NCI-H345 treated with DMSO at 0.1 percent for 48 hours (cell line): ENCODE data around the gene TRIB2.

Source experiments
- DNase-seq: peaks from one replicate; lab custom pipeline; 2025; ENCODE audit not compliant: unreplicated experiment; lab: John Stamatoyannopoulos, UW

Gene TRIB2

DNA sequence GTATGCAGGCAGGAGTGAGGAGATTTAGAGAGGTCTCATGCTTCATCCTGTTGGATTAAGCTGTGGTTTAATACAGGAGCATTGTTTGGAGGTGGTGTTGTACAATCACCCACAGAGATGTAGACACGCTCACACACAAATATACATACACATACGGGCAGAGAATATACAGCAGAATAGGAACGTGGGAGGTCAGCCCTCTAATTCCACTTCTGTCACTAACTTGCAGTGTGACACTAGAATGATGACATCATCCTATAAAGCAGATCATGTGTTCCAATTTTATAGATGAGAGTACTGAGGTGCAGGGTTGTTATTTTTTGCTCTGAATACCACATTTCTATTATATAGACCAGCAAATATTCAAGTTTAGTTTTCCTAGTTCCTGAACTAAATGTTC, 54.4 kb downstream of the TRIB2 start:
- no peak for DNase-seq

DNA sequence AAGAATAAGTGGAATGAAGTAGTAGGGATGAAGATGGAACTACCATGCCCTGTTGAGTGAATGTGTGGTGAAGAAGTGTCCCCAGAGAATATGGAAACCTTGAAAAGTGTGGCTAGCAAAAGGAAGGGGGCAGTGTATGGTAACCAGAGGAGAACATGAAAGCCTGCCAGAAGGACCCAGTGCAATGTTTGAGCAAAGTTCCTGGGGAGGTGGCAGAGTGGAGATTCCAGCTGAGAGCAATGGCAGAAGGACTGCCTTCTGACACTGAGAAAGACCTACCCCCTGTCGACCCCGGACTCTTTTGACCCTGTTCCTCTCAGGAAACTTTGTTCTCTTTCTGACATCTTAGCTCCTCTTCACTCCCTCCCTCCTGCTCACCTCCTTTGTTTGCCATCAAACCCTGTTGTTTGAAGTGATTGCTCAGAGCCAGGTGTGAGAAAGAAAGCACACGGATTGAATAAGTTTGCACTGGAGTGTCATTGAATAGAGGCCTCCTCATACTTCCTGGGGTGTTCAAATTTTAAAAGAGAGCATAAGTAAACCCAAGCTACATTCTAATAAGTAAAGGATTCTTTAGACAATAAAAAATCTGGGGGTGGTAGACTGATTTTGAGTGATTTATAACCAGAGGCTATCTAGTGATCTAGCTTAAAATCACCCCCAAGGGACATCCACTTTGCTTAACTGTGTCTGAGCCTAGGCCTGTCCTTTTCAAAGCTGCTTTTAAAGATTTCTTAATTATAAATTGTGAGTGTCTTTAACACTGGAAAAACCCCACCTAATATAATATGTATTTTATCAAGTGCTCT, 57.1 kb downstream of the TRIB2 start:
- peak; percentile 71 for DNase-seq

DNA sequence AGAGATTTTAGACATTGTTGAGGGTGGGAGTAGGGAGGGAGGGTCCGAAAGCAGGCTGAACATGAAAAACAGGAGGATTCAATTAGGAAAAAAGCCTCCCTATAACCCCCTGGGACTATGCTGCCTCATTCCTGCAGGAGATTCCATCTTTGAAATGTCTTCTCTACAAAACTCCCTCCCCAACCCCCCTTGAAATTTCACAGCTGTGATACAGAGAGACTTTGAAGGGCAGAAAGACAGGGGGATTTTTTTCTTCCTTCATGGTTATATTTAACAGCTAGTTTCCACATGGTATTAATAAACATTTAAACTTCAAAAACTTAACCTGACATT, 57.6 kb downstream of the TRIB2 start:
- DNase-seq: peak; percentile 46

DNA sequence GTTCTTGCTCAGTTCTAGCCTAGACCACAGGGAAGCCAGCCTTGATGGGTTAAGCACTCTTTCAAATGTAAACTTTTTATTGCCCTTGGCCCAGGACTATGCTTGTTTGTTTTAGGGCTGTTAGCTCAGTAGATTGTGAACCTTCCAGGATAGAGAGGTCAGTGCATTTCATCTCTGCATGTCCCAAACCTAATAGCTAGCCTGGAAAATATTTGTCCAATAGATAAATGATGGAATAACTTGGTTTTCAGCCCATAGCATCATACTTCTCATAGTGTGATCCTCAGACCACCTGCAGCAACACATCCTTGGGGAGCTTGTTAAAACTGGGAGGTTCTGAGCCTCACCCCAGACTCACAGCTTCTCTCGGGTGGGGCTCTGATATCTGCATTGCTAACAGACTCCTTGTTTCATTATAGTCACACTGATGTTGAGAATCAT, 59.8 kb downstream of the TRIB2 start:
- no peak for DNase-seq

DNA sequence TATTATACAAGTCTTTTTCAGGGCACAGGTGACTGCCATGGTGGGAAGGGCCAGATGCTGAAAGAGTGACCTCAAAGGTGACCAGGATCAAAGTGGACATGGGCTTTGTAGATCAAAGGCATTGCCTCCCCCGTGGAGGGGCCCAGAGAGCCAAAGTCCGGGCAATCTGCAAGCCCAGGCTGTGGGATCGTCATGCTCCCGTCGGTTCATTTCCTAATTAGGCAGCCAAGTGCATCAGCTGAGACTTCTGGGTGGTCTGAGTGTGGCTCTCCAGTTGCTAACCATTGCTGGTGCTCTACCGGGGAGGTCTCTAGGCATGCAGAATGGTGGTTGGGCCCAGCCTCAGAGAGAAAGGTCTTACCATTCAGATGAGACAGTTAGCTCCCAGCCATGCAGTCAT, 61.6 kb downstream of the TRIB2 start:
- DNase-seq: no peak

DNA sequence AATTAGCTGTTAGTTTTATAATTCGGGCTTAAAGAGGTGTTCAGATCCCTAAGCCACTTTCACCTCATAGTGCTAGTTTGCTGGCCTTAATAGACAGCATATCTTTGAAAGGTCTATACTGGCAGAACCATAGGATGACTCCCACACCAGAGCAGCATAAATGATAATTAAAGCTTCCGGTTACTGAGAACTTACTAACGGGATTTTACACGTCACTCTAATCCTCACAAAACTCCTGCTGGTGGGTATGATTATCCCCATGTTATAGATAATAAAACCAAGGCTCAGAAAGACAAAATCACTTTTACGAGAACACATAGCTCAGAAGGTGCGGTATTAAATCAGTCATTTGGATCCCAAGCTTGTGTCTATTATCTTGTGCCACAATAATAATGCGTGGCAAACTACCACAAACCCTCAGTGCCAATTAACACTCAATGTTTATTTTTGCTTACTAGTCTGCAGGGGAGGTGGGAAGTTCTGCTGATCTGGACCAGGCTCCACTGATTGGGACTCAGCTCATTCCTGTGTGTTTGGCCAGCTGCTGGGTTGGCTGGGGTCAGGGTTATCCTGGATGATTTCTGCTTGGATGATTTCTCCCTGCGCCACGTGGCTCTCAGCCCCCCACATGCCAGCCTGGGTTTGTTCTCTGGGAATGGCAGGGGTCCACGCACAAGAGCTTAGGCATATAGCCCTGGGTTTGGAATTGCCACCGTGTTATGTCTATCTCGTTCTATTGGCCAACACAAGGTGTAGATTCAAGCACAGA, 62.3 kb downstream of the TRIB2 start:
- DNase-seq: no peak

DNA sequence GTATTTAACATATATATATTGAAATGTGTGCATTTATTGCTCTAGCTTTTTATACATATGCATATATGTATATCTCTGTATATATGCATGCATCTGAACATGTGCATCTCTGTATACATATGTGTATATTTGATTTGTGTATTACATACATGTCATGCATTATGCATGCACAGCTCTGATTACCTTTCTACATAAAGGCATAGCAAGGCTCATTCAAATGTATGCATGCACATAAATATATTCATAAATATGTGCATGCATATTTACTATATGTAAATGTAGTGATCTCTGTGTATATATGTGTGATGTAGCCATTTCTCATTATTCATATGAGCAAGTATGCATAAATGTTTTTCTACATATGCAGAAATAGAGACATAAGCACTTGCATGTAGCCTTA, 64.6 kb downstream of the TRIB2 start:
- DNase-seq: no peak

DNA sequence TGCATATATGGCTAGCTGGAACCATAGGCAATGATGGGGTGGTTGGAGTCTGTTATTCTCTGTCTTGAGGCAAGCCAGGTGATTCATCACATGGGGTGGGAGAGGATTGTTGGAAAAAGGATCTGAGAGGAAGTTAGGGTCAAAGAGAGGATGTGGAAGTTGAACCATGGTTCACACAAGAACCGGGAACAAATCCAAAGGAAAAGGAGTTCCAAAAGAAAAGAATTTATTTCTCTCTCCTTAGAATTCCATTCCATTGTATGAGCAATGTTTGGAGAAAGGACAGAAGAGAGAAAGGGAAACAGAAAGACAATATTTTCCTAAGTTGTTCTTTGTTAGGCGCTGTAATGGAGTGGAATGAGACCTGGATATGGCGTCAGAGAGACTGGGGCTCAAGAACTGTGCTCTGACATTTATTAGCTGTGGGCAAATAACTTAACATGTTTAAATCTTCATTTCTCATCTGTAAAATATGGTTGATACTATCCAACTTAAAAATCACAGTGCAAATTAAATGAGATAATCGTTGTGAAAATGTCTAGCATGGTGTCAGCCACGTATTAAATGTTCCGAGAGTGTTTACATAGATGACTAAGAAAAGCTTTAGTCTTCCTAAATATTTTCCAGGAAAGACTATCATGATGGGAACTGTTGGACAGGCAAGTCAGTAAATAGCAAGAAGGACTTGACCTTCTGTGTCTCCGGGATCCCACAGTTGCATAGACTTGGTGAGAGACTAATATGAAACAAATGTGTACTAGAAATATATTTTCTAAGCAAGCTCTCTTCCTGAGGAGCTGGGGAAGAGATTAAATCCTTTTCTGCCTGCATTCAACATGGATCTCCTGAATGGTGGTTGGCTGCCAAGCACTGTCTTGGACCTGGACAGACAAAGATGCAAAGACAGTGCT, 71.4 kb downstream of the TRIB2 start:
- no peak for DNase-seq

DNA sequence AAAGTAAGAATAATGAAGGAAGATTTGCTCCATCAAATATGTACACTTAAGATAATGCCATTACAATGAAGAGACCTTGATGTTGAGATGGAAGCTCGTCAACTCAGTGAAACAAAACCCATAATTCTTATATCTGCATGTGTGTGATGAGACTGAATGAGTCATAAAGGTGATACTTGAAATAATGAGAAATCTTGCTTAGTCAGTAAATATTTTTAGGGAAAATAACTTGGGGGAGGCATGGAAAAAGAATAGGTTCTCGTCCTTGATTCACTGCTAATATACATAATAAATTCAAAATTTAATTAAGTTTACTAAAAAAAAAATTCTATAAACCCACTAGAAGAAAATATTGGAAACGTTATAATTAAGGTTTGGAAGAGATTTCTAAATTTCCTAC, 75.2 kb downstream of the TRIB2 start:
- DNase-seq: no peak
